T-helper 1 cell (primary cell): Measurements from ENCODE around the gene RBM28.

Experiments
- DNase-seq, 5 donors: peaks; one replicate each; pipeline ENCODE4 v3.0.0-alpha.2; 2012 to 2020

RBM28 gene

DNA sequence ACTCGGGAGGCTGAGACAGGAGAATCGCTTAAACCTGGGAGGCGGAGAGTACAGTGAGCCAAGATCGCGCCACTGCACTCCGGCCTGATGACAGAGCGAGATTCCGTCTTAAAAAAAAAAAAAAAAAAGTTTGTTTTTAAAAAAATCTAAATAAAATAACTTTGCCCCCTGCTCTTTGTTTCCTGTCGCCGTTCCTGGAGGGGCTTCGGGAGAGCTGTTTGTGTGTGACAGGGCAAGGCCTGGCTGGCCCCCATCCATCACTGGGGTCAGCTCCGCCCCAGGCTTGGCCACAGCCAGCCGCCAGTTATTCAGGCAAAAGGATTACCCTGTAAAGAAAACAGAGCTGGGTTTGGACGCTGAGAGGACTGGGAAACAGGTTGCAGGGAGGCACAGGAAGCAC lies 86.2 kb downstream of the RBM28 start:
- DNase-seq = no peak

DNA sequence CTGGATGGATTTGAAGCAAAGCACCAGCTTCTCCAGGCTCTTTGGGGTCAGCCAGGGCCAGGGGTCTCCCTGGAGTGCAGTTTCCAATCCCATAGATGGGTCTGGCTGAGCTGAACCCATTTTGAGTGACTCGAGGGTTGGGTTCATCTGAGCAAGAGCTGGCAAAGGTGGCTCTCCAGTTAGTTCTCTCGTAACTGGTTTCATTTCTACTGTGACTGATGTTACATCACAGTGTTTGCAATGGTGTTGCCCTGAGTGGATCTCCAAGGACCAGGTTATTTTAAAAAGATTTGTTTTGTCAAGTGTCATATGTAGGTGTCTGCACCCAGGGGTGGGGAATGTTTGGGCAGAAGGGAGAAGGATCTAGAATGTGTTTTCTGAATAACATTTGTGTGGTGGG lies 88.4 kb downstream of the RBM28 start:
- no peak for DNase-seq

- DNase-seq = no peak
Measured at GRCh38 chr7:128254470-128254869, 89.2 kb downstream of the RBM28 start.

DNA sequence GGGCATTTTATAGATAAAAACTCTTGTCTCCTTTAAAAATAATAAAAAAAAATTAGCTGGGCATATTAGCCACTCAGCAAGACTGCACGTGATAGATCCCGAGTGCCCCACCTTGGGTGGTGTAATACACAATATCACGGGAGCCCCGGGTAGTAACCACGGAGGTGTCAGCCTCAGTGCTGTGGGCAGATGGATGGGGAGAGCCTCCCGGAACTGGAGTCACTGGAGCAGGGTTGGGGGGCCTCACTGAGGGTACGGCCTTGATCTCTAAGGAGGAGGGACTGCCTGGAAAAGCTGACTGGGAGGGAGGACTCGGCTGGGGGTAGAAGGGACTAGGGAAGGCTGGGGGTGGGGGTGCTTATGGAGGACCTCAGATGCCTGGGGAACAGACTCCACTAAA lies 90.0 kb downstream of the RBM28 start:
- no peak for DNase-seq

GRCh38 chr7:128251337-128251736 lies 92.4 kb downstream of the RBM28 start:
- DNase-seq = no peak
